Activated CD4-positive, alpha-beta T cell treated with anti-CD3 and anti-CD28 coated beads, Interleukin-2, amount 50 U/mL, for 24 hours (primary cell): Measurements from ENCODE around the gene GZMH.
A peak's percentile ranks its signal among the peaks of the same experiment; 100 is the strongest.
"Not testable (repeated sequence)": the region's sequence is repeated elsewhere in the genome, so short reads cannot be mapped to it uniquely, and the experiment has no call there.

Experiments used
- DNase-seq, 2 donors: peaks; one replicate each; pipeline ENCODE4 v3.0.0-alpha.2; 2020; ENCODE audit warnings: low read depth in 1 of 2, low spot score in 1 of 2

GZMH gene

GRCh38 chr14:24609655-24610344, at the start of gene GZMH:
TSS of gene GZMH (minus strand) at chr14:24609685. CDS start at chr14:24609613, 72 bp downstream.
- no peak for DNase-seq

- DNase-seq: not testable (repeated sequence)
Observed at GRCh38 chr14:24648361-24648760, 38.9 kb upstream of the GZMH start.

GRCh38 chr14:24639905-24640304, 30.4 kb upstream of the GZMH start:
- DNase-seq: no peak

DNA sequence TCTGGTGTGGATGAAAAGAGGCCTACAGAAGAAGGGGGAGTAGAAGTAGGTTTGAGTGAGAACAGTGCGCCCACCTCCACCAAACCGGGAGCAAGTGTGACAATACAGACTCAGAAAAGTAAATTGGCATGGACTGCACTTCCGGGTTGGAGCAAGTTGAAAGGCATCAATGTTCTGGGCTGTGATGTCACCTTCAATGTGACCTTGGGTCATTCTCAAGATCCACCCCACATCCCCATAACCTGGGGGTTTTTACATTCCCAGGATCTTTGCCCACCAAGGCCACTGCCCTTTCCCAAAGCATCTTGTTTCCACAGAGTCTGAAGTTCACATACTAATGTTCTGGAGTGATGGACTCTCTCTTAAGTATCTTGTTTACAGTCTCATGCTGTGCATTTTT, 29.8 kb upstream of the GZMH start:
- DNase-seq: no peak

DNA sequence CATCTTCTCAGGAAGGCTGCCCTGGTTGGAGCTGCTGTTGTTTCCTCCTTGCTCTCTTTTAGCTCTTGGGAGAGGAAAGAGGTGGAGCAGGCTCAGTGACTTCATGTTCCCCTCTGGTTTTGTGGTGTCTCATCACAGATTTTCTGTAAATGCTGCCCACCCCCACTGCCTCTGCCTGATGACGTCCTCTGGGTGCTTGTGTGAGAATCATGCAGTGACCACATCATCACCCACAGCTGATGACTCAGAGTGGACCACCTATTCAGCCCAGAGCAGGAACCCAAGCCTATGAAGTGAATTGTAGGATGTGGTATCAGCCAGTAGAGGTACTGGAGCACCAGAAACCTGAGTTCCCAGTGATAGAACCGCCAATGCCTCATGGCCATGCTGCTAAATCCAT, 24.7 kb upstream of the GZMH start, which contains the start of gene GZMB:
TSS of gene GZMB (minus strand) at position 33 of the 400 bp plus-strand sequence. CDS start at position 3, 30 bp downstream.
- DNase-seq: peak in 1 of 2 donors; percentile 32

DNA sequence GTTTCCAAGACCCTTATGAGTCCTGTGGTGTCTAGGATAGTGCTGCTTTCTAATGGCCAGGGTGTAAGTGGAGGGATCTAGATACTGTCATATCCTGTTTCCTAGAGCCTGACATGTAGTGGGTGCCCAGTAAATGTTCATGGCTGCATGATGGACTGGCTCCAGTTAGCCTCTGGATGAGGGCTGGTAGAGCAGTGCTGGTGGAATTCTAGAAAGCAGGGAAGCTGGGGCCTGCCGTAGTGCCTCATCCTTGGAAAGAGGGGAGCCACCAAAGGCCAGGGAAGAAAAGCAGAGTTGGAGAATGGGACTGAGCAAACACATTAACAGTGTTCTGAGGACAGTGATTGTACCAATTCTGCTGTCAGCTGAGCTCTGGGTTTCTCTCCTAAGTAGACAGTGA, 23.9 kb upstream of the GZMH start:
- no peak for DNase-seq

- DNase-seq: no peak
Observed at GRCh38 chr14:24632761-24633160, 23.3 kb upstream of the GZMH start.

DNA sequence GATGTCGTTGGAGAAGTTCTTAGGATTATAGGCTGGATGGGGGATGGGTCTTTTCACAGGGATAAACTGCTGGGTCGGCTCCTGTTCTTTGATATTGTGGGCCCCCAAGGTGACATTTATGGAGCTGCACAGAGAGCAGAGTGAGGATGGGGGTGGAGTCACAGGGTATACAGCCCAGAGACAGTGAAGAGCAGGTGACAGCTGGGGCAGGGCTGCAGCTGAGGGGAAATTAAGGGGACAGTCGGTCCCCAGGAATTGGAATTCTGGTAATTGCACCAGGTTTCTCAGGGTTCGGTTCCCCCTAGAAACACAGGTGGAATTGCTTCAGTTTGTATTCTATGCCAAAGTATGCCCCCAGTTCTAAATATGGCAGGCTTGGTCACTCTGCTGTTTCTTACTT, 22.9 kb upstream of the GZMH start:
- no peak for DNase-seq

DNA sequence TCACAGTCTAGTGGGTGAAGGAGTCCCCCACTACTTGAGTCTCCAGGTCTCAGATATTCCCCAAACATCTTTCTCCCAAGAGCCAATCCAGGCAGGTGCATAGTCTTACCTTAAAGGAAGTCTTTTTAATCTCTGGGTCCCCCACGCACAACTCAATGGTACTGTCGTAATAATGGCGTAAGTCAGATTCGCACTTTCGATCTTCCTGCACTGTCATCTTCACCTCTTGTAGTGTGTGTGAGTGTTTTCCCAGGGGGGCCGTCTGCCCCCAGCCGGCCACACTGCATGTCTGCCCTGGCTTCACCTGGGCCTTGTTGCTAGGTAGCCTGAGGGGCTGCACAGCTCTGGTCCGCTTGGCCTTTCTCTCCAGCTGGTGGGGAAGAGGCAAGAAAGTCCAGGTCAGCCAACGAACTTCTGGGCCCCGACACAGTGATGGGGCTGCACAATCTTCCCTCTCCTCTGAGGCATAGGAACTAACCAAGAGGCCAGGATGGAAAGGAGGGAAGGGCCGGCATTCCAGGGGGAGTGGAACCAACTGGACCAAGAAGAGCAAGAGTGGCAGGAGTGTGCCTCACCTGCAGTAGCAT, 22.4 kb upstream of the GZMH start:
- no peak for DNase-seq

DNA sequence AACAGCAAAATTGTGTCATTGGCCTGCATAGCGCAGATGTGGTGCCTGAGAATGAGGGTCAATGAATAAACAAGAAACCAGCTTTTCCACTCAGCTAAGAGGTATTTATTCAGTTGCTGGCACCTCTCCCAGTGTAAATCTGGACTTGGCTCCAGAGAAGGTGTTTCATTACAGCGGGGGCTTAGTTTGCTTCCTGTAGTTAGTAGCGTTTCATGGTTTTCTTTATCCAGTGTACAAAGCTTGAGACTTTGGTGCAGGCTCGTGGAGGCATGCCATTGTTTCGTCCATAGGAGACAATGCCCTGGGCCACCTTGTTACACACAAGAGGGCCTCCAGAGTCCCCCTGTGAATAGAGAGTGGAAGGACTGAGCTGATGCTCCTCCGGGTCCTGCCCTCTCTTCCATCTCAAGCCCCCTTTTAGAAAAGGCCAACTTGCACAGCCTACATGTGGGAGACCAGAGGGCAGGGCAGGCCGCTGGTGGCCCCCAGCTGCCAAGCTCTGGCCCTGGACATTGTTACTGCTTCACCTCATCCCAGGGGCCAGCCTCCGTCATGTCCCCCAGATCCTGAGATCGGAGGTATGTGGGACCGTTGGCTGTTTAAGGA, 21.5 kb upstream of the GZMH start:
- no peak for DNase-seq

DNA sequence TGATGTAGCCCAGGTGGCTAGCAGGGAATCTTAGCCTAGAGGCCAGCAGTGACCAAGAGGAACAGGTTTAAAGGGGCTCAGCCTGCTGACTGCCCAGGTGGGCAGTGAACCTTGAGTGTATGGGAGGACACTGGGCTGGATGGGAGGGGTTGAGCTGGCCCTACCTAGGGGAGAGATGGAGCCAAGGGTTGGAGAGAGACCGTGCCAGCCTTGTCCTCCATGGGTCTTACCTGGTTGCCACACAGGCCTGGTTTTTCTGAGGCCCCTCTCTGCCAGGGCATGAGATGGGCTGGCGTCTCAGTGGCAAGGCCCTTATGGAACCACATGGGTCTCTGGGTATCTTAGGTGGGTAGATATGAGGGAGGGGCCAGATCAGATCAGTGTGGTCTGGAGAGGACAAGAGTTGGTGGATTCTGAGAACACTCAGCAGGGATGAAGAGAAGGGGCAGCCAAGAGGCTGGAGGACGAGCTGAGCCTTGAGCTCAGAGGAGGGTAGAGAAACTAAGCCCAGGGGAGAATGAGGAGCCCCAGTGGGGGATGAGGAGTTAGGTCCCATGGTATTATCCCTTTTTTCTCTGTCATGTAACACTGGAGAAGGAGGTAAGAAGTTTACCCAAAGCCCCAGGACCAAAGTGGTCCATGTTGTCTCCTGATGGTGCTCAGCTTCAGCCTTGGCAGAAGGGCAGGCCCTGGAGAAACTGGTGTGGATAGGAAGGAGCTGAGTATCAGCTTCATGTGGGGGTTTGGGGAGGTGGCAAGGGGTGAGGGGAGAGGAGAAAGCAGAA, 20.8 kb upstream of the GZMH start:
- DNase-seq: no peak

- DNase-seq: no peak
Observed at GRCh38 chr14:24629521-24629920, 20.0 kb upstream of the GZMH start.

- DNase-seq: no peak
Observed at GRCh38 chr14:24613747-24614146, 4.3 kb upstream of the GZMH start.

DNA sequence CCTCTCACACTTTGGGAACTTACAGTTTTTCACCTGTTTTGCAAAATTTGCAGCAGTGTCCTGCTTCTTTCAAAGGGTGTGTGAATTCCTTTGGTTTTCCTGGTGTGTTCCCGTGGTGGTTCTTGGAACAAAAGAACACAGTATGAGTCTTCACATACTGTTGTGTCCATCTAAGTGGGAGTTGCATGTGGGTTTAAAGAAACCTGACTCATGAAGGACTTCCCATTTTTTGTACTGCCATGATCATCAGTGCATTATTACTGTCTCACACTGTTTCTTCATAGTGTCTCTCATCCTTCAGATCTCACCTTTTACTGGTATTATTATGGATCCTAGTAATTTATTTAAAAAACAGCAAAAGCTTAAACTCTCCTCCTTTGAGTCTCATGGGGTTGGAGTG, 3.8 kb upstream of the GZMH start:
- no peak for DNase-seq

- DNase-seq: no peak
Observed at GRCh38 chr14:24612196-24612595, 2.7 kb upstream of the GZMH start.

- no peak for DNase-seq
Observed at GRCh38 chr14:24607635-24608514, 1.6 kb downstream of the GZMH start.

GRCh38 chr14:24607081-24607480, 2.4 kb downstream of the GZMH start:
- no peak for DNase-seq

GRCh38 chr14:24606297-24606696, 3.2 kb downstream of the GZMH start:
- no peak for DNase-seq

DNA sequence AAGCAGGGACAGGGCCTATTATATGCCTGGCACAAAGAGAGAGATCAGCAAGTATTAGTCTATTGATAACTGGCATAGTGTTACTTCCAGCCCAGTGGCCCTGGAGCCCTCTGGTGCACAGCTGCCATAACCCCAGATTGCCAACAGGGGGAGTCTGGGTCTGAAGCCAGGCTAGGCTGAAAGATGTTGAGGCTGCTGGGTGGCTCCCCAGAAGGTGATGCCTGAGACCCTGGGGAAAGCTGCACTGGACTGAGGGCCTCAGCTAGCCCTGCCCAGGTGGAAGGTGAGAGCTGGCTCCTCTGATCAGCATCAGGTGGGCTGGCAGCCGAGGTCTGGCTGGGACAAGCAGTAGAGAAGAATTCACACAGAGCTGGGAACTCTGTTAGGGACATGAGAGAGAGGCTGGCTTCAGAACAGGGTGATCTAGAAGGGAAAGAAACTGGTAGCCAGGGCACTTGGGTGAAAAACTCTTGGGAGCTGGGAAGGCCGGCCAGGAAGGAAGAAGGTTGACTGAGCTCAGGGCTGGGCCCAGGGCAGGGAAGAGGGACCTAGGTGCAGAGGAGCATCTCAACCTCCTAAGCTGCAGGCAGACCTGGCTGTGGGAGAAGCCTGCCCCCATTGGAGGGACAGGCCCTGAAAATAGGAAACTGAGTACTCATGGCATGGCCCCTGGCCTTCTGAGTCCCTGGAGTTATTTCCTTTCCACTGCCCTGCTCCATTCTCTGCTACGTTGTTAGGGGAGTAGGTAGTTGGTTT, 3.9 kb downstream of the GZMH start:
- DNase-seq: peak; percentile 37 to 66

GRCh38 chr14:24597403-24597802, 12.1 kb downstream of the GZMH start:
- DNase-seq: no peak
